HG03095 (cell line): ENCODE results near the gene MBD2.

Source experiments
- ATAC-seq: cut with Tn5 transposase; IDR thresholded peaks from one replicate; pipeline ENCODE4 v1.9.1; 2021; ENCODE audit warnings: moderate library complexity; ENCODE audit not compliant: unreplicated experiment

Gene MBD2

DNA sequence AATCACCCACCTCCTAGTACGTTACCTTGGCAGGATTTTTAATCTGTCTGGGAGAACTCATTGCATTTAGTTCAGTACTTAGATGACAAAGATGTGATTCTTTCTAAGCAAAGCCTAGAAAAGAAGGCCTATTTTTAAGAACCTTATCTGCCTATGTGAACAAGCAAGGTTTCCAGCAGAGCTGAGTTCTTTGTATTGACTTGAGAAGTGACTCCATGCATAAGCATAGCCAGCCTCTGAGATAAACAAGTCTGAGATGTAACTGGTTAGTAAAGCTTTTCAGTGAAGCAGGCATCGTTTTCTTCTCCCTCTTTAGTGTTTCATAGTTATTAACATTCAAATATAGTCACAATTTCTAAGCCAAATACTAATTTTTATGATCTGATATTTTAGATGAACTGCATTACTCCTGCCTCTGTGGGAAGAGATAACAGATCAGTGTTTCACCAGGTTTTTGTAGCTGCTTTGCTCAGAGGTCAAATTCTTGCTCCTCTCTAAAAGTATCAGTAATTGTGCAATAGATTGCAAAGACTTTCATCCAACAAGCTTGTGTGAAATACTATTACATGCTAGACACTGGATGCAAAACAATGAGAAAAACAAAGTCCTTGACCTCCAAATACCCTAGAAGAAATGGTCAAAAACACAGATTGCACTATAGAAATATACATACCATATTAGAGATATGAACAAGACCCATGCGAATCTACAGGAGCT lies 107.8 kb downstream of the MBD2 start:
- ATAC-seq: no peak

DNA sequence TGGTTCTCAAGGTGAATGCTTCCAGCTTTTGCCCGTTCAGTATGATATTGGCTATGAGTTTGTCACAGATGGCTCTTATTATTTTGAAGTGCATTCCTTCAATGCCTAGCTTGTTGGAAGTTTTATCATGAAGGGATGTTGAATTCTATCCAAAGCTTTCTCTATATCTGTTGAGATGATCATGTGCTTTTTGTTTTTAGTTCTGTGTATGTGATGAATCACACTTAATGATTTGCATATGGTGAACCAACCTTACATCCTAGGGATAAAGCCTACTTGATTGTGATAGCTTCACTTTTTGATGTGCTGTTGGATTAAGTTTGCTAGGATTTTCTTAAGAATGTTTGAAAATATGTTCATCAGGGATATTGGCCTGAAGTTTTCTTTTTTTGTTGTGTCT lies 112.1 kb downstream of the MBD2 start:
- ATAC-seq: no peak

DNA sequence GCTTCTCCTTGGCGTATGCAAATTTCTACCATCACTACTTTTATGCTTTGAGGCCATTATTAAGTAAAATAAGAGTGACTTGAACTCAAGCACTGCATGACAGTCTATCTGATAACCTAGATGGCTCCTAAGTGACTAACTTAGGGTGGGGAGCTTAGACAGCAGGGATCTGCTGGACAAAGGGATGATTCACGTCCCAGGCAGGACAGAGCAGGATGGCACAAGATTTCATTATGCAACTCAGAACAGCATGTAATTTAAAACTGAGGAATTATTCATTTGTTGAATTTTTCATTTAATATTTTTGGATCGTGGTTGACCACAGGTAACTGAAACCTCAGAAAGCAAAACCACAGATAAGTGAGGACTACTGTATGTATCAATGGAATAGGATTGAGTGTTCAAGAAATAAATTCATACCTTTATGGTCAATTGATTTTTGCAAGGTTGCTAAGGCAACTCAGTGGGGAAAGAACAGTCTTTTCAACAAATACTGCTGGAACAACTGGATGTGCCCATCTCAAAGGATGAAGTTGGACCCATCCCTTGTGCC lies 115.3 kb downstream of the MBD2 start:
- ATAC-seq: no peak

DNA sequence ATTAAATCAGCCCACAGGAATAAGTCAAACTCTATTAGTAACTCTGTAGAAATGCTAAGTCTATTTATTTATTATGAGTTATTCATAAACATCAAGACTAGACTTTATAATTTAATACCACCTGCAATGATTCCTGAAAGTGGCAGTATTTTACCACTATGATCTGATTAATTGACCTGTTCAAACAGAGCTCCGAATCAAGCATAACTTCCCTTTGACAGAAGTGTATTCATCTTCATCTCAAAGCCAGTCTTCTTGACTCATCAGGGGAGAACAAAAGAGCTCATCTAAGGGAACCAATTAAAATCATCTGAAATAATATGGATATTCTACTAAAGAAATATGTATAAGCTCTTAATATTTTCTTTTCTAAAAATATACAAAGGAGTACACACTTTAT lies 122.3 kb downstream of the MBD2 start:
- ATAC-seq: no peak
